ENCODE data around the gene STXBP4. TPM values are rescaled to one million over a fixed set of nuclear protein-coding genes. Genes with fewer than 3 reads are reported as not detected.

The STXBP4 gene
- total and polyA plus RNA-seq, 3 donors from 2014 or later = 4.7 to 25.8 (median 19.3) TPM

GRCh38 chr17:54937426-54937825 lies 31.1 kb upstream of the STXBP4 start:
- WGBS, 2 donors = 98 to 100% methylated on average over 1 of the region's 1 CpG
- no peak for DNase-seq
- H3K27ac ChIP-seq = no peak overlapping the region
- H3K27me3 ChIP-seq = no peaks in the 10 kb centered on the region
- H3K9me3 ChIP-seq = no peaks in the 10 kb centered on the region
- intact Hi-C loops (cut with DNase I; ENCODE audit: low total_unique reads) = no loop called here
- H3K4me3 ChIP-seq = no peak overlapping the region
- H3K36me3 ChIP-seq (ENCODE audit: low read depth, missing control alignments) = no peaks in the 10 kb centered on the region
- H3K4me1 ChIP-seq = no peaks in the 10 kb centered on the region
- TF ChIP-seq POLR2A (IDR thresholded peaks at IDR 0.05) = no peak
- TF ChIP-seq, protein P1, sequence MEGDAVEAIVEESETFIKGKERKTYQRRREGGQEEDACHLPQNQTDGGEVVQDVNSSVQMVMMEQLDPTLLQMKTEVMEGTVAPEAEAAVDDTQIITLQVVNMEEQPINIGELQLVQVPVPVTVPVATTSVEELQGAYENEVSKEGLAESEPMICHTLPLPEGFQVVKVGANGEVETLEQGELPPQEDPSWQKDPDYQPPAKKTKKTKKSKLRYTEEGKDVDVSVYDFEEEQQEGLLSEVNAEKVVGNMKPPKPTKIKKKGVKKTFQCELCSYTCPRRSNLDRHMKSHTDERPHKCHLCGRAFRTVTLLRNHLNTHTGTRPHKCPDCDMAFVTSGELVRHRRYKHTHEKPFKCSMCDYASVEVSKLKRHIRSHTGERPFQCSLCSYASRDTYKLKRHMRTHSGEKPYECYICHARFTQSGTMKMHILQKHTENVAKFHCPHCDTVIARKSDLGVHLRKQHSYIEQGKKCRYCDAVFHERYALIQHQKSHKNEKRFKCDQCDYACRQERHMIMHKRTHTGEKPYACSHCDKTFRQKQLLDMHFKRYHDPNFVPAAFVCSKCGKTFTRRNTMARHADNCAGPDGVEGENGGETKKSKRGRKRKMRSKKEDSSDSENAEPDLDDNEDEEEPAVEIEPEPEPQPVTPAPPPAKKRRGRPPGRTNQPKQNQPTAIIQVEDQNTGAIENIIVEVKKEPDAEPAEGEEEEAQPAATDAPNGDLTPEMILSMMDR (IDR thresholded peaks at IDR 0.05) = no peak

- Histone ChIP-seq H3K9me3 (no peaks in the 10 kb centered on the region), H3K27ac (no peak overlapping the region), H3K27me3 (no peaks in the 10 kb centered on the region), H3K36me3 (ENCODE audit: low read depth, missing control alignments) (no peaks in the 10 kb centered on the region), H3K4me1 (no peaks in the 10 kb centered on the region), H3K4me3 (no peak overlapping the region)
- 88 to 90% methylated on average over 1 of the region's 1 CpG for WGBS, 2 donors
- intact Hi-C loops (cut with DNase I; ENCODE audit: low total_unique reads) = no loop called here
- no peak for TF ChIP-seq POLR2A (IDR thresholded peaks at IDR 0.05)
- TF ChIP-seq, protein P1 (IDR thresholded peaks at IDR 0.05) = no peak
- no peak for DNase-seq
Observed at GRCh38 chr17:54941285-54941684, 27.3 kb upstream of the STXBP4 start.

GRCh38 chr17:54944796-54945195 lies 23.8 kb upstream of the STXBP4 start:
- no peaks in the 10 kb centered on the region for H3K4me1 ChIP-seq
- no peak for DNase-seq
- intact Hi-C loops (cut with DNase I; ENCODE audit: low total_unique reads) = no loop called here
- WGBS, 2 donors = 65 to 96% methylated on average over 1 of the region's 1 CpG
- no peaks in the 10 kb centered on the region for H3K9me3 ChIP-seq
- no peaks in the 10 kb centered on the region for H3K36me3 ChIP-seq (ENCODE audit: low read depth, missing control alignments)
- H3K27me3 ChIP-seq = no peaks in the 10 kb centered on the region
- H3K27ac ChIP-seq = no peak overlapping the region
- TF ChIP-seq POLR2A (IDR thresholded peaks at IDR 0.05) = no peak
- TF ChIP-seq, protein P1 (IDR thresholded peaks at IDR 0.05) = no peak
- no peak overlapping the region for H3K4me3 ChIP-seq

DNA sequence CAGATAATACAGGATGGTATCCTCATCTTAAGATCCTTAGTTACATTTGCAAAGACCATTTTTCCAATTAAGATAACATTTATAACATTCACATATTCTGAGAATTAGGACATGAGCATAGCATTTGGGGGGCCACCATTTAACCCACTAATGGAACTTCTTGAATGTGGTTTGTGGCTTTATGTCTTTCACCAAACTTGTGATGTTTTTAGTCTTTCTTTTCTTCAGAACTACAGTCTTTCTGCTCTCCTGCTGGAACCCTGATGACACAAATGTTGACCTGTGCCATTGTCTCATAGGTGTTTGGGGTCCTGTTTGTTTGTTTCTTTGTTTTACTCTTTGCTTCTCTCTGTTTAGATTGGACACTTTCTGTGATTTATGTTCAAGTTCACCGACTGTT lies 23.3 kb upstream of the STXBP4 start:
- H3K27ac ChIP-seq = no peak overlapping the region
- H3K36me3 ChIP-seq (ENCODE audit: low read depth, missing control alignments) = no peaks in the 10 kb centered on the region
- WGBS, 2 donors = 68 to 83% methylated on average over 1 of the region's 1 CpG
- H3K4me3 ChIP-seq = no peak overlapping the region
- no peak for DNase-seq
- H3K27me3 ChIP-seq = no peaks in the 10 kb centered on the region
- no peaks in the 10 kb centered on the region for H3K9me3 ChIP-seq
- TF ChIP-seq, protein P1 (IDR thresholded peaks at IDR 0.05) = no peak
- TF ChIP-seq POLR2A (IDR thresholded peaks at IDR 0.05) = no peak
- no peaks in the 10 kb centered on the region for H3K4me1 ChIP-seq
- intact Hi-C loops (cut with DNase I; ENCODE audit: low total_unique reads) = no loop called here

DNA sequence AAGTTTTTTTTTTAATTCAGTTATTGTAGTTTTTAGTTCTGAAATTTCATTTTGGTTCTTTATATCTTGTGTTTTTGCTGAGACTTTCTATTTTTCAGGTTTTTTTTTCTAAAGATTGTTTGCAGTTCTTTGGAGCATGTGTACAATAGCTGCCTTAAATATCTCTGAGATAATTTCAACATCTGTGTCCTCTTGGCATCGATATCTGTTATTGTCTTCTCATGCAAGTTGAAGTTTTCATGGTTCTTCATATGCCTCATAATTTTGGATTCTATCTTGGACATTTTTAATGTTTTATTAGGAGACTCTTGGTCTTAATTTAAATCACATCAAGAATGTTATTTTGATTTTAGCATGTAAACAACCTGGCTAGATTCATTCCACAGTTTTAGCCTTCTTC lies 22.9 kb upstream of the STXBP4 start:
- no peak for DNase-seq
- Histone ChIP-seq H3K4me3 (no peak overlapping the region), H3K27me3 (no peaks in the 10 kb centered on the region), H3K36me3 (ENCODE audit: low read depth, missing control alignments) (no peaks in the 10 kb centered on the region), H3K27ac (no peak overlapping the region), H3K9me3 (no peaks in the 10 kb centered on the region), H3K4me1 (no peaks in the 10 kb centered on the region)
- 93 to 94% methylated on average over 1 of the region's 1 CpG for WGBS, 2 donors
- intact Hi-C loops (cut with DNase I; ENCODE audit: low total_unique reads) = no loop called here
- TF ChIP-seq POLR2A (IDR thresholded peaks at IDR 0.05) = no peak
- TF ChIP-seq, protein P1 (IDR thresholded peaks at IDR 0.05) = no peak
